Activated CD4-positive, alpha-beta T cell treated with anti-CD3 and anti-CD28 coated beads, Interleukin-2, amount 10 ng/mL, durations not matched to agents 24 days and 14 days (primary cell): Measurements from ENCODE around the gene TGFBI. TPM values are rescaled to one million over a fixed set of nuclear protein-coding genes. Genes with fewer than 3 reads are reported as not detected.

Source experiments
- DNase-seq: peaks from one replicate; pipeline ENCODE4 v3.0.0; 2022
- H3K27ac Mint-ChIP-seq: one replicate; pipeline ENCODE4 v1.8.0; 2022; ENCODE audit warnings: mild to moderate bottlenecking, mixed read lengths
- H3K27me3 Mint-ChIP-seq: one replicate; pipeline ENCODE4 v1.8.0; 2022; ENCODE audit warnings: mixed read lengths
- H3K36me3 Mint-ChIP-seq: one replicate; pipeline ENCODE4 v1.8.0; 2022; ENCODE audit warnings: low read depth, mild to moderate bottlenecking, mixed read lengths
- H3K4me1 Mint-ChIP-seq: one replicate; pipeline ENCODE4 v1.8.0; 2021; ENCODE audit warnings: mixed read lengths
- H3K4me3 Mint-ChIP-seq: one replicate; pipeline ENCODE4 v1.8.0; 2022; ENCODE audit warnings: mild to moderate bottlenecking, moderate library complexity, mixed read lengths
- H3K9me3 Mint-ChIP-seq: one replicate; pipeline ENCODE4 v1.8.0; 2021; ENCODE audit warnings: mixed read lengths
- intact Hi-C: fragments of 100-400 bp; cut with micrococcal nuclease; formaldehyde crosslinking; loops from one replicate; pipeline ENCODE4 v1.15.1; 2023
- total RNA-seq: library from RNA; stranded (reverse); gene quantifications from 2 replicates; pipeline ENCODE4 v1.2.3, GENCODE V29; 2022

The TGFBI gene
- total RNA-seq, 1 donor from 2014 or later, result not detected

DNA sequence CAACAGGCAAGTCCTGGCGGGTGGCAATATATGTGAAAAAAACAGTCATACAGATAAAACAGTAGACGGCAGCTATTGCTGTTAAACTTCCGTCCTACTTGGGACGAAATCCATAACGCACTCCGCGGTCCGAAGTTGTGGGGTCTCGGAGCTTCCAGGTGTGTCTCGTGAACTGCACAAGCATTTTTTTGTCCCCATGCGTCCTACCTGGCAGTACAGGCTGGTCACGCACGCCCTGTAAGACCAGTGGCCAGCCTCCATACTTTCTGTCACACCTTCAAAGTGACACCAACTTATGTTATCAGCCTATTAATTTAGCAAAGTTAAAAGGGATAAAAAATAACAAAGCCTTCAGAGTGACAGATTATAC lies 51.3 kb downstream of the TGFBI start:
- H3K27me3 Mint-ChIP-seq, result peaks cover 49% of the 10 kb centered on the region
- DNase-seq, result peak; percentile 59
- no peaks in the 10 kb centered on the region for H3K9me3 Mint-ChIP-seq
- H3K27ac Mint-ChIP-seq, result peak overlapping the region; percentile 83
- H3K36me3 Mint-ChIP-seq, result no peaks in the 10 kb centered on the region
- intact Hi-C loops, result loop anchor here (2.0 to 10.0 kb wide), 3 partner anchors 53 to 103 kb away; partner anchors contain the start of gene SMAD5
- H3K4me3 Mint-ChIP-seq, result peak overlapping the region; percentile 78
- H3K4me1 Mint-ChIP-seq, result peaks cover 12% of the 10 kb centered on the region

DNA sequence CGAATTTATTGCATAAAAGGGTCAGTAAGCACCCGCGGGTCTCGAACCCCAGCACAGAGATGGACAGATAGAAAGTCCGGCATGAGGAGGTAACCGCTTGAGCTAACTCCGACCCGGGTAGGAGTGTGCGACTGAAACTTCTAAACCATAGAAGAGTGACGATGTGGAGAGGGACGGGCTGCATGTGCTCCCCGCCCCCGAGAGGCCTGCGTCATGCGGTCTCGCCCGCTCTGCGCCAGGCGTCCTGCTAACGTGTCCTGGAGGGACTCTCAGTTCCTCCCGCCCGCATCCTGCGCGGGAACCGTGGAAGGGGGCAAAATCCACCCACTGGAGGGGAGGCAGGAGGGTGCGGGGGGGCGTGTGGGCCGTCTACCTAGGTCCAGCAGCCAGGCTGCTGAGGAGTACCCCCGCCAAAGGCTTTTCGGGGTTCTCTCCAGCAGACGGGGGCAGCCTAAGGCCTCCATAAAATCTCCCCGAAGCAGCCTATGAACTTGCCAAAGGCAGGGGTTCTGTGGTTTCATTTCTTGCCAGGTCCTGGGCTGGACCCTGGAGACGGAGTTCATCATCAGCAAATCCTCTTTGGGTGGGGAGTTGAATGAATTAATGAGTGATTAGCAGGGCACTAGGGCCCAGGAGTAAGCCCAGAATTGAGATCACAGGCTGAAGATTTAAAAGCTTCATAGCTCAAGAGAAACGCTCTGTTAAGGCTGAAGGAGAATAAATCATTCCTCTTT lies 51.9 kb downstream of the TGFBI start:
- DNase-seq, result peak; percentile 92
- peak overlapping the region; percentile 78 for H3K4me3 Mint-ChIP-seq
- intact Hi-C loops, result loop anchor here (2.0 to 10.0 kb wide), 3 partner anchors 52 to 103 kb away; partner anchors contain the start of gene SMAD5
- no peaks in the 10 kb centered on the region for H3K9me3 Mint-ChIP-seq
- peaks cover 55% of the 10 kb centered on the region for H3K27me3 Mint-ChIP-seq
- H3K4me1 Mint-ChIP-seq, result peaks cover 12% of the 10 kb centered on the region
- H3K27ac Mint-ChIP-seq, result peak overlapping the region; percentile 83
- no peaks in the 10 kb centered on the region for H3K36me3 Mint-ChIP-seq

DNA sequence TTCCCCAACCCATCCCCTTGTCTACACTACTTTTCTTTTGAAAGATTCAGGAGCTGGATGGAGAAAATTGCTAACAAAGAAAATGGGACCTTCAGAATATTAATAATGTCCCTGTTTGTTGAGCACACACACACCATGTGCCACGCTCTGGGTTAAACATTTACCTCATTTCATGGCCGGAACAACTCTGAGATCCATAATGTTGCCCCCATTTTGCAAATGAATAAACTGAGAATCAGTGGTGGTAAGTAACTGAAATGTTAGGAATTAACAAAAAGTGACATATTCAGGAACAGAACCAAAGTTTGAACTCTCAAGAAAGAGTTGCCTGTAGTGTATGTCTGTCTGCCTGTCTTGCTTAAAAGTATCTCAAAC lies 52.4 kb downstream of the TGFBI start:
- Mint-ChIP-seq H3K27ac (no peak overlapping the region), H3K4me1 (peaks cover 12% of the 10 kb centered on the region), H3K9me3 (no peaks in the 10 kb centered on the region), H3K4me3 (no peak overlapping the region), H3K36me3 (no peaks in the 10 kb centered on the region), H3K27me3 (peaks cover 58% of the 10 kb centered on the region)
- no peak for DNase-seq
- intact Hi-C loops, result loop anchor here (2.0 to 10.0 kb wide), 3 partner anchors 52 to 104 kb away; partner anchors contain the start of gene SMAD5

DNA sequence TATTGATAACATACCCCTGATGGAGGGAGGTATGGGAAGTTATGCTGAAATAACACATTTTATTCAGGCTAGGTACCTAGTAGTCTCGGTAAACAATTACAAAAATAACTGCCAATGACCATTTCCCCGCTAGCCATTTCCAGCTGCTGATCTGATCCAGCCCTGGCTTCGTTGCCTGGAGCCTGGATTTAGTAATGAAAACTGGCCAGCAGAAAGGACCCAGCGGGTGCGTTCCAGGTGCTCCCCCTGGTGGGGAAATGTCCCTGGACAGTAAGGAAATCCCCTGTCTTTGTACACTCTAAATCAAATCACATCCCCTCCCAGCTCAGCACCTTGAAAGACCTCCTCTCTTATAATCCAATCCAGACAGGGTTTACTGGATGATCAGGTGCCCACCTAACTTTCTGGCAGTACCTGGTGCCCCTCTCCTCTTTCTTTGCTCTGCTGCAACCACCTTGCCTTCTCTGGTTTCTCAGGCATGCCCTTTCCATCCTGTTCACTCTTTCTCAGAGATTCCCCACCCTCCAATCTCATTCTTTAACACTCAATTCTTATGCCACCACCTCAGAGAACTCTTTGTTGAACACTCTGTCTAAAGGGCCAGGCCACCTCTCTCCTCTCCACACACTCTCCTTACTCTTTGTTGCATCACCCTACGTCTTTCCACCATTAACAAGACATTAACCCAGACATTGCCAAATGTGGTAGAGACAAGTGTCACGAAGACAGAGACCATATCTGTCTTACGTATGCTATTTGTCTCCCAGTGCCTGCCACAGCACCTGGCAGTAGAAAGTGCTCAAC lies 53.8 kb downstream of the TGFBI start:
- Mint-ChIP-seq H3K36me3 (no peaks in the 10 kb centered on the region), H3K27ac (no peak overlapping the region), H3K27me3 (peaks cover 49% of the 10 kb centered on the region)

GRCh38 chr5:136084698-136085097 lies 55.9 kb downstream of the TGFBI start:
- intact Hi-C loops, result loop anchor here (5.0 to 10.0 kb wide), 2 partner anchors 90 to 107 kb away; no protein-coding TSS in a partner anchor
- no peaks in the 10 kb centered on the region for H3K9me3 Mint-ChIP-seq
- H3K27me3 Mint-ChIP-seq, result peaks cover 30% of the 10 kb centered on the region
- H3K36me3 Mint-ChIP-seq, result no peaks in the 10 kb centered on the region
- no peak overlapping the region for H3K4me3 Mint-ChIP-seq
- DNase-seq, result no peak
- peaks cover 11% of the 10 kb centered on the region for H3K4me1 Mint-ChIP-seq
- H3K27ac Mint-ChIP-seq, result no peak overlapping the region

More for the DNA sequence above, 53.8 kb downstream of the TGFBI start:
- no peak overlapping the region for H3K4me3 Mint-ChIP-seq
- DNase-seq, result peak; percentile 86
- H3K9me3 Mint-ChIP-seq, result no peaks in the 10 kb centered on the region
- intact Hi-C loops, result loop anchor here (1.0 to 10.0 kb wide), 4 partner anchors 92 to 195 kb away; no protein-coding TSS in a partner anchor
- H3K4me1 Mint-ChIP-seq, result peaks cover 12% of the 10 kb centered on the region

DNA sequence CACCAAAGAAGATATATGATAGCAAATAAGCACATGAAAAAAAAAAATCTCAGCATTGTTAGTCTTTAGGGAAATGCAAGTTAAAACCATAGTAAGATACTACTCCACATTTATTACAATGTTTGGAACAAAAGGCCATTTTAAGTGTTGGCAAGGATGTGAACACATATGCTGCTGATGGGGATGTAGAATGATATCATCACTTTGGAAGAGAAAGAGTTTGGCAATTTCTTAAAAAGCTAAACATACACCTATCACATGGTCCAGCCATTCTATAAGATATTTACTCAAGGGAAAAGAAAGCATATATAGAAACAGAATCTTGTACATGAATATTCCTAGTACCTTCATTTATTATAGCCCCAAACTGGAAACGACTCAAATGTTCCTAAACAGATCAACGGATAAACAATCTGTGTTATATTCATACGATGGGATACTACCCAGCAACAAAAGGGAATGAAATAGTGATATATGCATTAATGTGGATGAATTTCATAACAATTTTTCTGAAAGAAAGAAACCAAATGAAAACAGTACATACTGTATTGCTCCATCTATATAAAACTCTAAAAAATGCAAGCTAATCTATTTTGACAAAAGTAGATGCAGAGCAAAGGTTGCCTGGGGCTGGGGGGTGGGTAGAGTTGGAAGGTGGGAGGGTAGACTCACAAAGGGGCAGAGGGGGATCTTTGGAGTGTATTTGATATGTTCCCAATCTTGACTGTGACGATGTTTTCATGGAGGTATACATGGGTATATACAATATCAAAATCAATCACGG lies 58.2 kb downstream of the TGFBI start:
- no peak for DNase-seq
- intact Hi-C loops, result loop anchor here (10.0 kb wide), 1 partner anchor 88 kb away; no protein-coding TSS in a partner anchor
- Mint-ChIP-seq H3K36me3 (no peaks in the 10 kb centered on the region), H3K4me3 (no peak overlapping the region), H3K27me3 (peaks cover 16% of the 10 kb centered on the region), H3K27ac (no peak overlapping the region), H3K4me1 (no peaks in the 10 kb centered on the region), H3K9me3 (no peaks in the 10 kb centered on the region)

GRCh38 chr5:136087961-136088871 lies 59.4 kb downstream of the TGFBI start:
- H3K36me3 Mint-ChIP-seq, result no peaks in the 10 kb centered on the region

DNA sequence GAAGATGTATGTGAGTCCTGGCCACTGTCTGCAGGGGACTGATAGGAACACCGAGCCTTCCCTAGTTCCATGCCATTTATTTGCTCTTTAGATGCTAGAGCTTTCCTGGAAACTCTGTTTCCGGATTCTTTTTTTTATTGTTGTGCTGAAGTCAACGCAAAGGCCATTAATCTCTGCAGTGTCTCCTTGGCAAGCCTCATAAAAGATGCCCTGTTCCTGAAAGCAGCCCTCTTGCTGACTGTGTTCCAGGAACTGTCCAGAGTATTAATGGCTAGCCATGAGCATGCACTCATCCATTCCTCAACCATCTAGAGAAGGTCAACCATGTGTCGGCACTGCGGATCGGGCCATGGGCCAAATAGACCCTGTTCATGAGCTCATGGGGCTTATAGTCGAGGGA lies 61.0 kb downstream of the TGFBI start:
- Mint-ChIP-seq H3K4me1 (no peaks in the 10 kb centered on the region), H3K4me3 (no peak overlapping the region), H3K27ac (no peak overlapping the region), H3K36me3 (no peaks in the 10 kb centered on the region), H3K9me3 (no peaks in the 10 kb centered on the region), H3K27me3 (peaks cover 20% of the 10 kb centered on the region)
- intact Hi-C loops, result loop anchor here (10.0 kb wide), 1 partner anchor 85 kb away; no protein-coding TSS in a partner anchor
- no peak for DNase-seq

More at GRCh38 chr5:136087961-136088871, 59.4 kb downstream of the TGFBI start:
- H3K9me3 Mint-ChIP-seq, result no peaks in the 10 kb centered on the region
- H3K27ac Mint-ChIP-seq, result no peak overlapping the region
- H3K27me3 Mint-ChIP-seq, result peaks cover 16% of the 10 kb centered on the region
- no peaks in the 10 kb centered on the region for H3K4me1 Mint-ChIP-seq
- H3K4me3 Mint-ChIP-seq, result no peak overlapping the region
- intact Hi-C loops, result loop anchor here (10.0 kb wide), 1 partner anchor 87 kb away; no protein-coding TSS in a partner anchor
- DNase-seq, result no peak

DNA sequence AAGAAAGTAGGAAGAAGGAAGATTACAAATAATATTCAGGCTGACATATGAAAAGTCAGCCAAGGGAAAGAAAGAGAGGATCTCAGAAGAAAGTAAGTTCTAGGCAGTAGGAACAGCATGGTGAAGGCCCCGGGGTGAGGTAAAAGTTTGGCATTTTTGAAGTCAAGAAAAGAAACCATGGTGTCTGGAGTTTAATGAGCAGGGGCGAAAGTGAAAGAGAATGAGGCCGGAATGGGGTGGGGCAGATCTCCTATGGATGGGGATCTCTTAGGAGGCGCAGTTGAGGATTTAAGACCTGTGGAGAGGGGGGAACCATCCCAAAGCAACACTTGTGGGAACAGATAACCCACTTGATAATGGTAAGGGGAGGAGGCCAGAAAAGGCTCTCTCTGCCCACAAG lies 61.5 kb downstream of the TGFBI start:
- no peak for DNase-seq
- H3K9me3 Mint-ChIP-seq, result no peaks in the 10 kb centered on the region
- peaks cover 22% of the 10 kb centered on the region for H3K27me3 Mint-ChIP-seq
- no peak overlapping the region for H3K27ac Mint-ChIP-seq
- H3K4me1 Mint-ChIP-seq, result no peaks in the 10 kb centered on the region
- intact Hi-C loops, result no loop called here
- no peak overlapping the region for H3K4me3 Mint-ChIP-seq
- H3K36me3 Mint-ChIP-seq, result no peaks in the 10 kb centered on the region

DNA sequence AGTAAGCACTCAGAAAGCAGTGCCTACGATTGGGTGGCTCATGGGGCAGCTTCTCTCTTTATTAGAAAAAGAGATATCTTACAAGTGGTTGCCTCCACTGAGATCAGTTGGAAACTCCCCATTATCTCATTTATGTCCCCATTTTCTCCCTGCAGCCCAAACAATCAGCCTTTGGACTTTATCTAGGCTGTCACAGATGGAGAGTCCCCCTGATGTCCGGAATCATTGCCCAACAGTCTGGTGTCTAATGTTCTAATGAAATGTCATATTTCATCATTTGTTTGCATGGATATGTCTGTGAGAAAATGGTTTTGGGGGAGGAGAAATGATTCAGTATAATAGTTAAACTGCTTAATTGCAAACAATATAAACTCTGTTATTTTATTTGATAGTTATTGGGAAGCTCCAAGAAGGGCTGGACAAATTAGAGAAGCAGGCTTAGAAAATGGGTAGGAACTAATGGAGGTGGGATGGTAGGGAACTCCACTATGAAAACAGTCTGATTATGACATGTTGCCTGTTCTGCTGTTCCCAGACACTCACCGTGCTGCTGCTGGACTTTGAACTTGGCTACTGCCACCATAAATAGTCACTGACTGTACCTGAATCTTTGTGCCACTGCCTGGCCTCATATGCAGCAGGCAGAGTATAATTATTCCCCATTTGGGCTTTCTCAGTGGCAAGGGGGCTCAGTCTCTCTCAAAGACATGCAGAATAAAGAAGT lies 65.6 kb downstream of the TGFBI start:
- H3K9me3 Mint-ChIP-seq, result no peaks in the 10 kb centered on the region
- no peak overlapping the region for H3K4me3 Mint-ChIP-seq
- no peaks in the 10 kb centered on the region for H3K36me3 Mint-ChIP-seq
- no peak for DNase-seq
- no peak overlapping the region for H3K27ac Mint-ChIP-seq
- H3K27me3 Mint-ChIP-seq, result peaks cover 19% of the 10 kb centered on the region
- intact Hi-C loops, result no loop called here
- no peaks in the 10 kb centered on the region for H3K4me1 Mint-ChIP-seq

DNA sequence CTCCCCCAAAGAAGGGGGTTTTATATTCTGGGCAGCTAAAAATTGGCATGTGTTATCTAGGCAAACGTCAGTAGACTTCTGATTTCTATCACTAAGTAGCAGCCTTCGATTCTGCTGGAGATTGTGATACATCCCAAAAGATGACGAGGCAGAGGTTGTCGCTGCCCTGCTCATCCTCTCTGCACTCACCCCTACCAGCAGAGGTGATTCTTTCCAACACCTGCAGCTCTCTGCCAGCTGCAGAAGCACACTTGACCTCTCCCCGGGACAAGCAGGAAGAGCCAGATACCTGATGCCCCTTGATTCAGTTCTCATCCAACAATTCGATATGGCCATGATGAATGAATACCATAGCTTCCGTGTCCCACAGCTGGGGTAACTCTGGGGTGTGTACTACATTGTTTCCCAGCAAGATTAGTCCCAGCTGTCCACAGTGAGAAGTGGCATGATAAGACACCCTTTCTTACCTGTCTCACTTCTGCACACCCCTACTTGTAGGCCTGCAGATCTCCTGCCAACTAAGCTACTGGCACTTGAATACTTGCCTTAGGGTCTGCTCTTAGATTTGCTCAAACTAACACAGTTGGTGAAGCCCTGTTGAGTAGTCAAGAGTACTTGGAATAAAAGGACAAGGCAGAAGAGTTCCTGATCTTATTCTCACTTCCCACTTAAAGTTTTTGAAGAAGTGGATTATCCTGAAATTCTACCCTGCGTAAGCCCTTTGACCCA lies 66.3 kb downstream of the TGFBI start:
- H3K27me3 Mint-ChIP-seq, result peaks cover 20% of the 10 kb centered on the region
- no peak overlapping the region for H3K27ac Mint-ChIP-seq
- no peaks in the 10 kb centered on the region for H3K36me3 Mint-ChIP-seq
- H3K9me3 Mint-ChIP-seq, result no peaks in the 10 kb centered on the region
- no peak overlapping the region for H3K4me3 Mint-ChIP-seq
- DNase-seq, result no peak
- intact Hi-C loops, result no loop called here
- H3K4me1 Mint-ChIP-seq, result no peaks in the 10 kb centered on the region

DNA sequence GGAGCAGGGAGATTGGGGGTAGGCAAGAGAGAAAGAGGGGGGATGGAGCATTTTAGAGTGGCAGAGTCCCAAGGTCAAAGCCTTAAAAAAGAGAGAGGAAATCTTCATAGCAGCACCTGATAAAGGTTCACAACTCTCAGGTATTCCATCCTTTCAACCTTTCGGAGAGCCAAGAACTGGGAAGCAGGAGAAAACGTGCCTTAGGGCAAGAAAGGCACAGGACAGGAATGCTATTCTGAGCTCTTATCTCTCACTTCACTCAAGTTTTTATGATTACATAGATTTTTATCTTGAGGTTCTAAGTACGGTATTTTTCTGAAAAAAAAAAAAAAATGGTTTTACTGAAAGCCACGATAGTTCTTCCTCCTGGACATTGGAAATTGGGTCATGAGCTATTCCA lies 69.4 kb downstream of the TGFBI start:
- intact Hi-C loops, result no loop called here
- H3K4me1 Mint-ChIP-seq, result no peaks in the 10 kb centered on the region
- no peak for DNase-seq
- no peak overlapping the region for H3K4me3 Mint-ChIP-seq
- H3K9me3 Mint-ChIP-seq, result no peaks in the 10 kb centered on the region
- no peak overlapping the region for H3K27ac Mint-ChIP-seq
- peaks cover 15% of the 10 kb centered on the region for H3K27me3 Mint-ChIP-seq
- H3K36me3 Mint-ChIP-seq, result no peaks in the 10 kb centered on the region
